ENCODE results near the gene SPHK1. TPM values are rescaled to one million over a fixed set of nuclear protein-coding genes. Genes with fewer than 3 reads are reported as not detected.
"Not testable (repeated sequence)": the region's sequence is repeated elsewhere in the genome, so short reads cannot be mapped to it uniquely, and the experiment has no call there.

The SPHK1 gene
- total RNA-seq, 2 experiments from 2014 or later = 9.0 to 9.2 TPM

DNA sequence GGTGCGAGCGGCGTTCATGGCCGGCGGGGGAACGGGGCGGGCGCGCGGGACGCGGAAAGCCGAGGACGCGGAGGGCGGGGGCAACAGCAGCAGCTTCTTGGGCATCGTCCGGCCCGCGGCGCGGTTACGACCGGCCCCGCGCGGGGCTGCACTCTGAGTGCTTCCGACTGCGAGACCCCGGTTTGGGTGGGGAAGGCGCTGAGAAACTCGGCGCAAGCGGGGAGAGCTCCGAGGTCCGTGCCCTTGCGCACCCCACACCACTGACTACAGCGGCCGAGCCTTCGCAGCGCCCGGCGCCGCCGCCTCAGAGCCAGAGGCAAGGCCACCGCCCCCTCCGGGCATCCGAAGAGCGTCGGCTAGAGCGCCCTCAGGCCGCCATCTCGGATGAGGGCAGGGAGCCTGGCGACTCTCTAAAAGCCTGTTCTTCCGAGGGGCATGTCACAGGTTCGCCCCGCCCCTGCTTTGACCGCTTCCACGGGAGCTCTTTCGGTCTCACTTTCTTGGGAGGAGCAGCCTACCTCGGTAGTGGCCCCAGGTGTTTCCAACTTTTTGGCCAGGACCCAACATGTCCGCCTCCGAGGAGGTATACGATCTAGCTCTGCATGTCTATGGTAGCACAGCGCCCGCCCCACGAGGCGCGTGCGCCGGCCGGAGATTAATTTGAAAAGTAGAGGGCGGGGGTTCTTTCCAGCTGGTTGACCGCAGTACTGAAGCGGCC lies 30.7 kb upstream of the SPHK1 start, which contains the start of gene PRPSAP1:
TSS of gene PRPSAP1 (minus strand) at position 318 of the 718 bp plus-strand sequence. CDS start at position 105, 213 bp downstream.
- H3K27ac Mint-ChIP-seq = peak within 1 kb of the TSS; percentile 98
- H3K4me1 Mint-ChIP-seq (ENCODE audit: low read depth) = peaks cover 19% of the 10 kb centered on the region
- no peaks in the 10 kb centered on the region for H3K9me3 Mint-ChIP-seq
- H3K27me3 Mint-ChIP-seq (ENCODE audit: low read depth) = no peaks in the 10 kb centered on the region
- DNase-seq = peak; percentile 87
- peaks cover 1% of the 10 kb centered on the region for H3K36me3 Mint-ChIP-seq (ENCODE audit: low read depth)
- intact Hi-C loops (cut with micrococcal nuclease) = loop anchor here (1.0 kb wide), 3 partner anchors 30 to 412 kb away; partner anchors contain the start of genes FBF1 and RHBDF2
- CTCF ChIA-PET = interaction anchor here (0.6 to 4.5 kb wide), 10 partner anchors 22 to 339 kb away, joined by 3 to 30 read pairs (median 3); partner anchors contain the start of gene SPHK1
- H3K4me3 Mint-ChIP-seq = peak within 1 kb of the TSS; percentile 94

DNA sequence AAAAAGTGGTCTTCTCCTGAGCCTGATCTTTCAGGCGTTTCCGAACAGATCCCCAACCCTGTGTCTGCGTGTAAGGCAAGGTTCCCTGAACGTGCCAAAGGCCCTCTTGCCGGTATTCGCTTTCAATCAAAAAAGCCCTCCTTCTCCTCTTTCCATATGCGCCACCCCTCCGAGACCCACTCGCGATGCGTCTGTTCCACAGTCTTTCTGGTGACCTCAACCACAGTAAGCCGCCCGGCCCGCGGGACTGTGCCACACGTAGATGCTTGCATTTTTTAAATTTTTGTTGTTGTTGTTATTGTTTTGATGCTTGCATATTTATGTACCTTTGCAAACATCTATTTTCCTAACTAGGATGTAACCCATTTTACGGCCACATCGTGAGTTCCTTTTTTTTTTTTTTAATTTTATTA lies 30.1 kb upstream of the SPHK1 start:
- peak overlapping the region; percentile 98 for H3K27ac Mint-ChIP-seq
- CTCF ChIA-PET = interaction anchor here (0.6 to 4.5 kb wide), 7 partner anchors 26 to 228 kb away, joined by 3 to 30 read pairs (median 4); partner anchors contain the start of gene SPHK1
- intact Hi-C loops (cut with micrococcal nuclease) = loop anchor here (1.0 kb wide), 2 partner anchors 29 to 413 kb away; partner anchors contain the start of gene FBF1
- no peak for DNase-seq
- H3K36me3 Mint-ChIP-seq (ENCODE audit: low read depth) = peaks cover 1% of the 10 kb centered on the region
- no peaks in the 10 kb centered on the region for H3K27me3 Mint-ChIP-seq (ENCODE audit: low read depth)
- H3K4me3 Mint-ChIP-seq = peak overlapping the region; percentile 94
- H3K4me1 Mint-ChIP-seq (ENCODE audit: low read depth) = peaks cover 19% of the 10 kb centered on the region
- H3K9me3 Mint-ChIP-seq = no peaks in the 10 kb centered on the region

DNA sequence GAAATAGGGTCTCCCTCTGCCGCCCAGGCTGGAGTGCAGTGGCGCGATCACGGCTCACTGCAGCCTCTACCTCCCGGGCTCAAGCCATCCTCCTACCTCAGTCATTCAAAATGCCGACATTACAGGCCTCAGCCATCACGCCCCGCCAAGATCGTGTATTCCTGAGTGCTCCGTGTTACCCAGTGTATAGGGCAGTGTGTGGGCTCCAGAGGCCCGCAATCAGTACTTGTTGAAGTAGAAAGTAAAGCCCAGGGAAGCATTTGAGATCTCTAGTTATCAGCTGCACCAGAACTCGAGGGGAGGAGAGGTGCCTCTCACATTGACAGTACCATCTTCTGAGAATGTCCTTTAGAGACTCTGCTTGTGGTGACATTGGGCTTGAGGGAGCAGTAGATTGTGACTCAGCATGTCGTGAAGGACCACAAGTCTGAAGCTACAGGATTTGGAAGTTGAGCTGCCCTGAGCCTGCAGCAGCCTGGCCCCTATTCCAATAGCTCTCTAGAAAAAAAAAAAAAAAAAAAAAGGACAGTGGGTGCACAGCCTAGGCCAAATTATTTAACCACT lies 29.6 kb upstream of the SPHK1 start:
- Mint-ChIP-seq H3K4me1 (ENCODE audit: low read depth) (peaks cover 19% of the 10 kb centered on the region), H3K9me3 (no peaks in the 10 kb centered on the region), H3K36me3 (ENCODE audit: low read depth) (peaks cover 1% of the 10 kb centered on the region), H3K27ac (no peak overlapping the region), H3K27me3 (ENCODE audit: low read depth) (no peaks in the 10 kb centered on the region), H3K4me3 (peak overlapping the region; percentile 94)
- CTCF ChIA-PET = interaction anchor here (0.9 to 4.5 kb wide), 2 partner anchors 30 to 43 kb away, joined by 5 to 30 read pairs; partner anchors contain the start of gene SPHK1
- DNase-seq = no peak
- intact Hi-C loops (cut with micrococcal nuclease) = loop anchor here (1.0 kb wide), 2 partner anchors 28 to 414 kb away; partner anchors contain the start of gene FBF1

DNA sequence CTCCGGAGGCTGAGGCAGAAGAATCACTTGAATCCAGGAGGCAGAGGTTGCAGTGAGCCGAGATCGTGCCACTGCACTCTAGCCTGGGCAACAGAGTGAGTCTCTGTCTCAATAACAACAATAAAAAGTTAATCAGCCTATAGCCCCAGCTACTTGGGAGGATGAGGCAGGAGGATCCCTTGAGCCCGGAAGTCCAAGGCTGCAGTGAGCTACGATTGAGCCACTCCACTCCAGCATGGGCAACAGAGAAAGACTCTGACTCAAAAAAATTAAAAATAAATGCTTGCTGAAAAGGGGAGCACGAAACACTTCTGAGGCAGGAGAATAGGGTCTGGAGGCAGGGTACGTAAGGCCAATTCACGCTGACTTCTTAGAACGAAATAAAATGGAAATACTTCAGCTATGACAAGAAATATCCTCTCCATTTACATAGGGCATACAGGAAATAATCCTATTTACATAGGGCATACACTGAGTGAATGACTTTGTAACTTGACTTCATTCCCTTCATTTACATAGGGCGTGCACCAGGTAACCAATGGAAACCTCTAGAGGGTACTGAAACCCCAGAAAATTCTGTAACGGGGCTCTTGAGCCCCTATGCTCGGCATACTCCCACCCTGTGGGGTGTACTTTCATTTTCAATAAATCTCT lies 27.5 kb upstream of the SPHK1 start:
- Mint-ChIP-seq H3K4me3 (no peak overlapping the region), H3K9me3 (no peaks in the 10 kb centered on the region), H3K27me3 (ENCODE audit: low read depth) (no peaks in the 10 kb centered on the region), H3K4me1 (ENCODE audit: low read depth) (peaks cover 16% of the 10 kb centered on the region), H3K27ac (no peak overlapping the region), H3K36me3 (ENCODE audit: low read depth) (peaks cover 1% of the 10 kb centered on the region)
- CTCF ChIA-PET = no interaction called here
- no peak for DNase-seq
- intact Hi-C loops (cut with micrococcal nuclease) = no loop called here

DNA sequence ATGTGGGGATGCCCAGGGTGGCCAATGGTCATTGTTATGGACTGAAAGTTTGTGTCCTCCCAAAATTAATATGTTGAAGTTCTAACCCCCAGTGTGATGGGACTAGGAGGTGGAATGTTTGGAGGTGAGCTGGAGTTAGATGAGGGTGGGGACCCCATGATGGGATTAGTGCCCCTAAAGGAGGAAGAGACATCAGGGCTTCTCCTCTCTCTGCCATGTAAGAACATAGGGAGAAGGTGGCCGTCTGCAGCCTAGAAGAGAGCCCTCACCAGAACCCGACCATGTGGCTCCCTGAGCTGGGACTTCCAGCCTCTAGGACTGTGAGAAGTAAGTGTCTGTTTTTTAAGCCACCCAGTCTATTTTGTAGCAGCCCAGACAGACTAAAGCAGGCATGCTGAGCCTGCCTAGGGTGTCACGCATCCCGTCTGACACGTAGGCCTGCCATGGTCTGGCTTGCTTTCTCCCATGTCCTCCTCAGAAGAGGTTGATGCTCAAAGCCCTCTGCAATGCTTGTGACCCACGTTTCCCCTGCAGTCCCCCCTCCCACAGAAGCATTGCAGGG lies 26.7 kb upstream of the SPHK1 start:
- no peak overlapping the region for H3K4me3 Mint-ChIP-seq
- no peaks in the 10 kb centered on the region for H3K9me3 Mint-ChIP-seq
- CTCF ChIA-PET = no interaction called here
- peaks cover 11% of the 10 kb centered on the region for H3K4me1 Mint-ChIP-seq (ENCODE audit: low read depth)
- peaks cover 1% of the 10 kb centered on the region for H3K36me3 Mint-ChIP-seq (ENCODE audit: low read depth)
- intact Hi-C loops (cut with micrococcal nuclease) = no loop called here
- no peak for DNase-seq
- no peaks in the 10 kb centered on the region for H3K27me3 Mint-ChIP-seq (ENCODE audit: low read depth)
- H3K27ac Mint-ChIP-seq = no peak overlapping the region

DNA sequence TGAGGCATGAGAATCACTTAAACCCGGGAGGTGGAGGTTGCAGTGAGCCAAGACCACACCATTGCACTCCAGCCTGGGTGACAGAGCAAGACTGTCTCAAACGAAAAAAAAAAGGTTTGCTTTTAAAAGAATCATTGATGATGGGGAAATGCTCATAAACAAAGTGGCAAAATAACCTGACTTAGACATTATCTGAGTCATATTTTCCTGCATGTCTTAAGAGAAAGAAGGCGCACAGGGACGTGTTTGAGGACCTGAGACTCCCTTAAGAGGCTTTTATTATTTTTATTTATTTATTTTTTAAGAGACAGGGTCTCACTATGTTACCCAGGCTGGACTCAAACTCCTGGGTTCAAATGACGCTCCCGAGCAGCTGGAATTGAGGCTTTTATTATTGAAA lies 25.0 kb upstream of the SPHK1 start:
- Mint-ChIP-seq H3K36me3 (ENCODE audit: low read depth) (no peaks in the 10 kb centered on the region), H3K4me1 (ENCODE audit: low read depth) (peaks cover 3% of the 10 kb centered on the region), H3K27ac (no peak overlapping the region), H3K4me3 (no peak overlapping the region), H3K9me3 (no peaks in the 10 kb centered on the region), H3K27me3 (ENCODE audit: low read depth) (no peaks in the 10 kb centered on the region)
- intact Hi-C loops (cut with micrococcal nuclease) = no loop called here
- CTCF ChIA-PET = interaction anchor here (0.6 kb wide), 1 partner anchor 91 kb away, joined by 4 read pairs; no protein-coding TSS in a partner anchor
- no peak for DNase-seq

DNA sequence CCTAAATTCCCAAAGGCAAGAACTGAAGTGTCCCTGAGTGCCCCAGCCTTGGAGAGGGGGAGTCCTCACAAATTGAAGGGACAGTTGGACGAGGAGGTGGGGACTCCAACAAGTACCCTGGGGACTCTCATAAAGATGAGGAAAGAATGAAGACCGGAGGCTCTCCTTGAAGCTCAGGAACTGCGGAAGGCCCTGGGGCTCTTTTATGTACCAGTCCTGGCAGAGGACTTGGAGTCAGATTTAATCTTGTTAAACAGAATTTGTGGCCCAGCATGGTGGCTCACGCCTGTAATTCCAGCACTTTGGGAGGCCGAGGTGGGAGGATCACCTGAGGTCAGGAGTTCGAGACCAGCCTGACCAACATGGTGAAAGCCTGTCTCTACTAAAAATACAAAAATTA lies 24.6 kb upstream of the SPHK1 start:
- H3K4me1 Mint-ChIP-seq (ENCODE audit: low read depth); H3K36me3 Mint-ChIP-seq (ENCODE audit: low read depth); H3K27me3 Mint-ChIP-seq (ENCODE audit: low read depth); H3K4me3 Mint-ChIP-seq; H3K9me3 Mint-ChIP-seq; intact Hi-C loops (cut with micrococcal nuclease); H3K27ac Mint-ChIP-seq; DNase-seq; CTCF ChIA-PET: not testable (repeated sequence)

DNA sequence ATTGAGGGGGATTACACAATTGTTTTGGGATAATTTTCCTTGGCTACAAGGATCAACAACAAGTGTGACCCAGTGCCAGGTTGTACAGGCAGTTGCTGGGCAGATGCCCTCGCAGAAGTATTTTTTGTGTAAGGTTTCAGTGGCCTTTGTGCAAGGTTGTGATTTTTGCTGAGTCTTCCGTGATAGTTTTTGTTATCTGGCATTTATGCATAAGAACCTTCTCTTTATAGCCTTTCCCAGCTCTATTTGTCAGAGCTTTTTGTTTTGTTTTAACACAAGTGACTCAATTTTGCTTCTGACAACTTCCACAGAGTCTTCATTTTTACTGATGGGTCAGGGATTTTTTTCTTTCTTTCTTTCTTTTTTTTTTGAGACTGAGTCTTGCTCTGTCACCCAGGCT lies 23.9 kb upstream of the SPHK1 start:
- intact Hi-C loops (cut with micrococcal nuclease) = no loop called here
- Mint-ChIP-seq H3K27me3 (ENCODE audit: low read depth) (no peaks in the 10 kb centered on the region), H3K9me3 (no peaks in the 10 kb centered on the region), H3K27ac (no peak overlapping the region), H3K4me3 (no peak overlapping the region), H3K4me1 (ENCODE audit: low read depth) (no peaks in the 10 kb centered on the region), H3K36me3 (ENCODE audit: low read depth) (no peaks in the 10 kb centered on the region)
- DNase-seq = no peak
- CTCF ChIA-PET = no interaction called here

DNA sequence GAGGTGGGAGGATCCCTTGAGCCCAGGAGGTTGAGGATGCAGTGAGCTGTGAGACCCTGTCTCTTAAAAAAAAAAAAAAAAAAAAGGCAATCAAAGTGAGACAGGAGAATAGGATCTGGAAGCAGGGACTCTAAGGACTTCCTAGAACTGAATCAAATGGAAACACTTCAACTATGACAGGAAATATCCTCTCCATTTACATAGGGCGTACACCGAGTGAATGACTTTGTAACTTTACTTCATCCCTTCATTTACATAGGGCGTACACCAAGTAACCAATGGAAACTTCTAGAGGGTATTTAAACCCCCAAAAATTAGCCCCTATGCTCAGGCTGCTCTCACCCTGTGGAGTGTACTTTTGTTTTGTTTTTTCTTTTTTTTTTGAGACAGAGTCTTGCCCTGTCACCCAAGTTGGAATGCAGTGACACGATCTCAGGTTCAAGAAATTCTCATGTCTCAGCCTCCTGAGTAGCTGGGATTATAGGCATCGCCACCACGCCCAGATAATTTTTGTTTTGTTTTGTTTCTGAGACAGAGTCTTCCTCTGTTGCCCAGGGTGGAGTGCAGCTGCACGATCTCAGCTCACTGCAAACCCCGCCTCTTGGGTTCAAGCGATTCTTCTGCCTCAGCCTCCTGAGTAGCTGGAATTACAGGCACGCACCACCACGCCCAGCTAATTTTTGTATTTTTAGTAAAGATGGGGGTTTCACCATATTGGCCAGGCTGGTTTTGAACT lies 21.1 kb upstream of the SPHK1 start:
- Mint-ChIP-seq H3K4me3 (no peak overlapping the region), H3K4me1 (ENCODE audit: low read depth) (peaks cover 3% of the 10 kb centered on the region), H3K27me3 (ENCODE audit: low read depth) (no peaks in the 10 kb centered on the region), H3K36me3 (ENCODE audit: low read depth) (no peaks in the 10 kb centered on the region), H3K9me3 (no peaks in the 10 kb centered on the region), H3K27ac (no peak overlapping the region)
- intact Hi-C loops (cut with micrococcal nuclease) = no loop called here
- no peak for DNase-seq
- CTCF ChIA-PET = interaction anchor here (0.6 to 2.5 kb wide), 2 partner anchors 17 to 34 kb away, joined by 3 to 10 read pairs; no protein-coding TSS in a partner anchor

DNA sequence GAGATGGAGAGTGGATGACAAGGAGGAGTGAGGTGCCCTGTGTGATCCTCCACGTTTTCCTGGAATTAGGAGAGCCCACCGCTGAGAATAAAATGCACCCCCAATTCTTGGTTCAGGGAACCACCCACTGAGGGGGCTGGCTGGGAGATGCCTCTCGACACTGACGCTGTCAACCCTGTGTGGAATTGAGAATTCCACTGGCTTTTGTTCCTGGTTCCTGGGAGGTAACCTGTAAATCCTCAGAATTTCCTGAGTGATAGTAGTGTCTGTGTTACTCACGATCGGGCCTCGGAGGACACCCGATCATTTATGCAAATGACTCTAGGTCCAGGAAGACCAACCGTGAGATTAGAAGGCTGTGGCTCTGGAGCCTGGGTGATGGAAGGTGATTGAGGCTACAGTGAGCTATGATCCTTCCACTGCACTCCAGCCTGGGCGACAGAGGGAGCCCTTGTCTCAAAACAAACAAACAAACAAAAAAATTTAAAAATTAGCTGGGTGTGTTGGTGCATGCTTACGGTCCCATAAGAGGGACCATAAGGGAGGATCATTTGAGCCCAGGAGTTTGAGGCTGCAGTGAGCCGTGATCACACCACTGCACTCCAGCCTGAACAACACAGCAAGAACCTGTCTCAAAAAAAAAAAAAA lies 19.0 kb upstream of the SPHK1 start:
- peaks cover 3% of the 10 kb centered on the region for H3K4me1 Mint-ChIP-seq (ENCODE audit: low read depth)
- no peaks in the 10 kb centered on the region for H3K36me3 Mint-ChIP-seq (ENCODE audit: low read depth)
- intact Hi-C loops (cut with micrococcal nuclease) = no loop called here
- CTCF ChIA-PET = interaction anchor here (0.7 kb wide), 2 partner anchors 20 to 463 kb away, joined by 3 to 5 read pairs; no protein-coding TSS in a partner anchor
- H3K27ac Mint-ChIP-seq = no peak overlapping the region
- no peaks in the 10 kb centered on the region for H3K9me3 Mint-ChIP-seq
- no peaks in the 10 kb centered on the region for H3K27me3 Mint-ChIP-seq (ENCODE audit: low read depth)
- DNase-seq = no peak
- H3K4me3 Mint-ChIP-seq = no peak overlapping the region

DNA sequence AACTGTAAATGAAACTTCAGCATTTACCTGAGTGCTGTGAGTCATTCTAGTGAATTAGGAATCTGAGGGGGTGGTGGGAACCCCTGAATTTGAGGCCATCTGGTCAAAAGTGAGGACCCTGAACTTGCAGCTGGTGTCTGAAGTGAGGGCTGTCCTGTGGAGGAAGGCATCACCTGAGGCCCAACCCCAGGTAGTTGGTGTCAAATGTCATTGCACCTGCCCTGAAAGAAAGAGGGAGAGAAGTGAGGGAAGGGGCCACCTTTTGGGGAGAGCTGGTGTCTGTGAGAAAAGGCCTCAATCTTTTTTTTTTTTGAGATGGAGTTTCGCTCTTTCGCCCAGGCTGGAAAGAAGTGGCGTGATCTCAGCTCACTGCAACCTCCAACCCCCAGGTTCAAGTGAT lies 18.2 kb upstream of the SPHK1 start:
- Mint-ChIP-seq H3K27ac (no peak overlapping the region), H3K36me3 (ENCODE audit: low read depth) (no peaks in the 10 kb centered on the region), H3K4me3 (no peak overlapping the region), H3K9me3 (no peaks in the 10 kb centered on the region), H3K27me3 (ENCODE audit: low read depth) (no peaks in the 10 kb centered on the region), H3K4me1 (ENCODE audit: low read depth) (peaks cover 3% of the 10 kb centered on the region)
- no peak for DNase-seq
- CTCF ChIA-PET = interaction anchor here (0.7 kb wide), 2 partner anchors 19 to 464 kb away, joined by 3 to 5 read pairs; no protein-coding TSS in a partner anchor
- intact Hi-C loops (cut with micrococcal nuclease) = no loop called here

Data from activated naive CD4-positive, alpha-beta T cell treated with anti-CD3 and anti-CD28 coated beads for 36 hours (primary cell).